ENCODE measurements around the gene RAP1GAP.
"Not testable (repeated sequence)": the region's sequence is repeated elsewhere in the genome, so short reads cannot be mapped to it uniquely, and the experiment has no call there.

RAP1GAP gene

GRCh38 chr1:21641967-21642739 lies 27.0 kb downstream of the RAP1GAP start:
- no peak for DNase-seq

- no peak for DNase-seq
These were observed 27.6 kb downstream of the RAP1GAP start for GRCh38 chr1:21641537-21641936.

- no peak for DNase-seq
These were observed 28.1 kb downstream of the RAP1GAP start for GRCh38 chr1:21641076-21641475.

GRCh38 chr1:21640653-21641052 lies 28.5 kb downstream of the RAP1GAP start:
- DNase-seq = no peak

- no peak for DNase-seq
These were observed 29.5 kb downstream of the RAP1GAP start for GRCh38 chr1:21639594-21640041.

GRCh38 chr1:21638531-21639341 lies 30.4 kb downstream of the RAP1GAP start:
- DNase-seq = no peak

- DNase-seq = no peak
These were observed 31.6 kb downstream of the RAP1GAP start for GRCh38 chr1:21637514-21637913.

GRCh38 chr1:21636029-21636428 lies 33.1 kb downstream of the RAP1GAP start:
- DNase-seq = no peak

GRCh38 chr1:21634806-21635535 lies 34.2 kb downstream of the RAP1GAP start:
- DNase-seq = no peak

GRCh38 chr1:21633992-21634805 lies 35.0 kb downstream of the RAP1GAP start:
- DNase-seq = no peak

- no peak for DNase-seq
These were observed 35.9 kb downstream of the RAP1GAP start for GRCh38 chr1:21633141-21633755.

GRCh38 chr1:21631944-21632887 lies 36.9 kb downstream of the RAP1GAP start:
- no peak for DNase-seq

GRCh38 chr1:21631590-21631943 lies 37.6 kb downstream of the RAP1GAP start:
- not testable (repeated sequence) for DNase-seq

GRCh38 chr1:21630571-21631343 lies 38.4 kb downstream of the RAP1GAP start:
- DNase-seq = no peak

- no peak for DNase-seq
These were observed 39.2 kb downstream of the RAP1GAP start for GRCh38 chr1:21629971-21630370.

GRCh38 chr1:21628798-21629393 lies 40.3 kb downstream of the RAP1GAP start:
- no peak for DNase-seq

- no peak for DNase-seq
These were observed 42.2 kb downstream of the RAP1GAP start for GRCh38 chr1:21626921-21627339.

- no peak for DNase-seq
These were observed 43.6 kb downstream of the RAP1GAP start for GRCh38 chr1:21625390-21626190.

All from activated CD4-positive, alpha-beta T cell treated with anti-CD3 and anti-CD28 coated beads for 1 hour (primary cell).